Amygdala (tissue), 56 donors: ENCODE measurements around the gene OR6C75.
"Not testable (repeated sequence)": the region's sequence is repeated elsewhere in the genome, so short reads cannot be mapped to it uniquely, and the experiment has no call there.

Experiments used
- DNase-seq, 56 donors: peaks; one replicate each; lab custom pipeline; 2025; lab: John Stamatoyannopoulos, UW

Gene OR6C75

GRCh38 chr12:55362675-55363074 lies at the start of gene OR6C75:
TSS of gene OR6C75 (plus strand) at chr12:55362975. CDS start at chr12:55365111, 2,136 bp downstream.
- no peak for DNase-seq

- no peak for DNase-seq
These were observed 48.7 kb upstream of the OR6C75 start, which contains the start of gene OR6C1 for GRCh38 chr12:55314043-55314442. TSS of gene OR6C1 (plus strand) at chr12:55314343. CDS start at chr12:55320600, 6,257 bp downstream.

GRCh38 chr12:55320201-55320600 lies 42.6 kb upstream of the OR6C75 start:
- no peak for DNase-seq

- not testable (repeated sequence) for DNase-seq
These were observed 37.0 kb upstream of the OR6C75 start for GRCh38 chr12:55325801-55326200.

- no peak for DNase-seq
These were observed 32.3 kb upstream of the OR6C75 start, which contains the start of gene OR6C3 for GRCh38 chr12:55330446-55330845. TSS of gene OR6C3 (plus strand) at chr12:55330746. CDS start at chr12:55331701, 955 bp downstream.

GRCh38 chr12:55336002-55336401 lies 26.8 kb upstream of the OR6C75 start:
- DNase-seq, result no peak

- not testable (repeated sequence) for DNase-seq
These were observed 7.4 kb upstream of the OR6C75 start for GRCh38 chr12:55355338-55355737.

GRCh38 chr12:55365086-55365485 lies 2.3 kb downstream of the OR6C75 start:
- DNase-seq, result no peak

GRCh38 chr12:55372521-55372920 lies 9.7 kb downstream of the OR6C75 start:
- DNase-seq, result no peak

GRCh38 chr12:55385891-55386290 lies 23.1 kb downstream of the OR6C75 start:
- DNase-seq, result no peak

- no peak for DNase-seq
These were observed 29.4 kb downstream of the OR6C75 start for GRCh38 chr12:55392032-55392795.

- DNase-seq, result no peak
These were observed 33.6 kb downstream of the OR6C75 start for GRCh38 chr12:55396326-55396725.

- DNase-seq, result no peak
These were observed 37.5 kb downstream of the OR6C75 start, which contains the start of gene OR6C65 for GRCh38 chr12:55400229-55400628. TSS of gene OR6C65 (plus strand) at chr12:55400529. CDS start at chr12:55400529, 0 bp downstream.

GRCh38 chr12:55407866-55408265 lies 45.1 kb downstream of the OR6C75 start:
- no peak for DNase-seq

- not testable (repeated sequence) for DNase-seq
These were observed 46.4 kb downstream of the OR6C75 start for GRCh38 chr12:55409133-55409532.

- DNase-seq, result not testable (repeated sequence)
These were observed 49.4 kb downstream of the OR6C75 start for GRCh38 chr12:55412138-55412537.

GRCh38 chr12:55413498-55414388 lies 51.0 kb downstream of the OR6C75 start:
- peak in 2 of 56 donors; percentile 7 to 15 for DNase-seq

- DNase-seq, result peak in 1 of 56 donors; percentile 5
These were observed 51.6 kb downstream of the OR6C75 start for GRCh38 chr12:55414396-55414823.

GRCh38 chr12:55414889-55415288 lies 52.1 kb downstream of the OR6C75 start:
- DNase-seq, result not testable (repeated sequence)

GRCh38 chr12:55416961-55417360 lies 54.2 kb downstream of the OR6C75 start:
- no peak for DNase-seq
